Erythroblast (primary cell): ENCODE results near the gene PROK1.
"Not testable (repeated sequence)": the region's sequence is repeated elsewhere in the genome, so short reads cannot be mapped to it uniquely, and the experiment has no call there.

Source experiments
- GATA1 ChIP-seq: IDR thresholded peaks from 2 replicates; pipeline ENCODE4 v1.6.1; 2011; ENCODE audit warnings: low read depth, mild to moderate bottlenecking, control low read depth, low read length, moderate library complexity
- POLR2A ChIP-seq: IDR thresholded peaks from 2 replicates; pipeline ENCODE4 v1.6.1; 2011; ENCODE audit warnings: mild to moderate bottlenecking, low read length

DNA sequence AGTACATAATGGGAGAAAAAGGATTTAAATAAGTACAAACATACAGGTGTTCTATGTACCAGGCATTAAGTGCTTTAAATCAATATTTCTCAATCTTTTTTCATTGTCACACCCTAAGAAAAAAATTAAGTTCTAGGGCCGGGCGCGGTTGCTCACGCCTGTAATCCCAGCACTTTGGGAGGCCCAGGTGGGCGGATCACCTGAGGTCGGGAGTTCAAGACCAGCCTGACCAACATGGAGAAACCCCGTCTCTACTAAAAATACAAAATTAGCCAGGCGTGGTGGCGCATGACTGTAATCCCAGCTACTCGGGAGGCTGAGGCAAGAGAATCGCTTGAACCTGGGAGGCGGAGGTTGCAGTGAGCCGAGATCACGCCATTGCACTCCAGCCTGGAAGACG lies 44.5 kb upstream of the PROK1 start:
- TF ChIP-seq POLR2A, GATA1: not testable (repeated sequence)
